Esophagus squamous epithelium (tissue), 4 donors: ENCODE measurements around the gene RFC5.

ENCODE experiments used
- CTCF ChIP-seq, 6 experiments: fragments of 450-650 bp in 4 of 6; fragments of 200-600 bp in 2 of 6; sonication (generic) in 2 of 6; IDR thresholded peaks; one replicate each; pipeline ENCODE4 v1.5.1; 2016 to 2019; ENCODE audit warnings: antibody characterized with exemption in 6 of 6, mild to moderate bottlenecking in 4 of 6, moderate library complexity in 4 of 6
- POLR2A ChIP-seq, 4 donors: fragments of 450-650 bp; IDR thresholded peaks; one replicate each; pipeline ENCODE4 v1.6.1; 2017; ENCODE audit warnings: antibody characterized with exemption in 4 of 4, mild to moderate bottlenecking in 4 of 4, moderate library complexity in 3 of 4

- TF ChIP-seq POLR2A (IDR thresholded peaks at IDR 0.05), result no peak
- no peak for TF ChIP-seq CTCF (IDR thresholded peaks at IDR 0.05)
Observed at GRCh38 chr12:118042091-118042490, 25.6 kb downstream of the RFC5 start.
